ENCODE results near the gene NECTIN2. TPM values are rescaled to one million over a fixed set of nuclear protein-coding genes. Genes with fewer than 3 reads are reported as not detected.

NECTIN2 gene
- total and polyA plus RNA-seq, 4 donors: 49.4 to 77.5 (median 55.5) TPM

- no peak for DNase-seq (ENCODE audit: low spot score)
- peak overlapping the region; percentile 95 to 100 for H3K9ac ChIP-seq (ENCODE audit: low read depth in 1 of 2, low read length in 2 of 2)
- TF ChIP-seq EGR1 (IDR thresholded peaks at IDR 0.05; ENCODE audit: low read depth in 2 of 2) (no peak), GABPA (IDR thresholded peaks at IDR 0.05 in 1 of 2, conservative IDR thresholded peaks at IDR 0.05 in 1 of 2) (no peak), RAD21 (IDR thresholded peaks at IDR 0.05) (peak in 1 of 2 donors; percentile 4), REST (IDR thresholded peaks at IDR 0.05) (no peak), CTCF (IDR thresholded peaks at IDR 0.05; ENCODE audit: low read depth, low read length, missing input control) (no peak), SP1 (IDR thresholded peaks at IDR 0.05) (no peak), MAX (IDR thresholded peaks at IDR 0.05) (no peak), YY1 (IDR thresholded peaks at IDR 0.05) (no peak)
Measured at GRCh38 chr19:44846455-44847143, 502 bp downstream of the NECTIN2 start.

GRCh38 chr19:44847144-44848035, 1.3 kb downstream of the NECTIN2 start:
- WGBS: 2% methylated on average over 47 of the region's 47 CpGs
- H3K9me3 ChIP-seq (ENCODE audit: control insufficient read depth in 4 of 4, low read length in 3 of 4): no peaks in the 10 kb centered on the region
- no peak for DNase-seq (ENCODE audit: low spot score)
- TF ChIP-seq ZBTB33 (IDR thresholded peaks at IDR 0.05) (peak; percentile 14), TAF1 (conservative IDR thresholded peaks at IDR 0.05) (peak; percentile 50), HNF4G (IDR thresholded peaks at IDR 0.05) (no peak), RXRA (IDR thresholded peaks at IDR 0.05) (peak in 1 of 2 donors; percentile 3), RAD21 (IDR thresholded peaks at IDR 0.05) (peak in 1 of 2 donors; percentile 28), CTCF (IDR thresholded peaks at IDR 0.05; ENCODE audit: low read depth, low read length, missing input control) (peak; percentile 1), EGR1 (IDR thresholded peaks at IDR 0.05; ENCODE audit: low read depth in 2 of 2) (no peak), GABPA (IDR thresholded peaks at IDR 0.05 in 1 of 2, conservative IDR thresholded peaks at IDR 0.05 in 1 of 2) (peak in 1 of 2 donors; percentile 19)
- H3K36me3 ChIP-seq (ENCODE audit: control insufficient read depth in 4 of 4, insufficient read depth in 3 of 4, low read depth in 1 of 4, low read length in 3 of 4): no peaks in the 10 kb centered on the region
- H3K27me3 ChIP-seq (ENCODE audit: control insufficient read depth in 4 of 4, insufficient read depth in 4 of 4, low read length in 3 of 4): no peaks in the 10 kb centered on the region
- H3K9ac ChIP-seq (ENCODE audit: low read depth in 1 of 2, low read length in 2 of 2): peak overlapping the region; percentile 81 to 100
- peaks cover 9 to 49% (median 33%) of the 10 kb centered on the region in 4 donors for H3K4me1 ChIP-seq (ENCODE audit: control insufficient read depth in 4 of 4, insufficient read depth in 4 of 4, low read length in 3 of 4)
- H3K4me3 ChIP-seq (ENCODE audit: low read depth in 1 of 3, low read length in 3 of 3): peak overlapping the region; percentile 71 to 87 (median 79)
- peak overlapping the region; percentile 87 to 96 for H3K27ac ChIP-seq (ENCODE audit: low read depth in 1 of 2, low read length in 2 of 2)

More at GRCh38 chr19:44846455-44847143, 502 bp downstream of the NECTIN2 start:
- WGBS: under 1% methylated on average over 51 of the region's 51 CpGs
- Histone ChIP-seq H3K27me3 (ENCODE audit: control insufficient read depth in 4 of 4, insufficient read depth in 4 of 4, low read length in 3 of 4) (no peaks in the 10 kb centered on the region), H3K4me3 (ENCODE audit: low read depth in 1 of 3, low read length in 3 of 3) (peak overlapping the region; percentile 71 to 87 (median 79)), H3K27ac (ENCODE audit: low read depth in 1 of 2, low read length in 2 of 2) (peak overlapping the region; percentile 87 to 96), H3K4me1 (ENCODE audit: control insufficient read depth in 4 of 4, insufficient read depth in 4 of 4, low read length in 3 of 4) (peaks cover 9 to 47% (median 33%) of the 10 kb centered on the region in 4 donors), H3K36me3 (ENCODE audit: control insufficient read depth in 4 of 4, insufficient read depth in 3 of 4, low read depth in 1 of 4, low read length in 3 of 4) (no peaks in the 10 kb centered on the region), H3K9me3 (ENCODE audit: control insufficient read depth in 4 of 4, low read length in 3 of 4) (no peaks in the 10 kb centered on the region)

Measured in liver (tissue), 9 donors.